ENCODE results near the gene LAP3. TPM values are rescaled to one million over a fixed set of nuclear protein-coding genes. Genes with fewer than 3 reads are reported as not detected.
"Not testable (repeated sequence)": the region's sequence is repeated elsewhere in the genome, so short reads cannot be mapped to it uniquely, and the experiment has no call there.

Gene LAP3
- total and polyA plus RNA-seq, 8 donors: 46.4 to 152 (median 90.8) TPM

- Histone ChIP-seq H3K4me1 (no peaks in the 10 kb centered on the region), H3K27me3 (no peaks in the 10 kb centered on the region), H3K36me3 (no peaks in the 10 kb centered on the region), H3K4me3 (no peak overlapping the region), H3K27ac (no peak overlapping the region), H3K9me3 (no peaks in the 10 kb centered on the region)
- intact Hi-C loops (cut with DNase I; ENCODE audit: low total_unique reads): no loop called here
- no peak for DNase-seq
- WGBS, 5 donors: 71 to 86% (median 81%) methylated on average over 4 of the region's 4 CpGs
- TF ChIP-seq EP300 (IDR thresholded peaks at IDR 0.05) (no peak), POLR2AphosphoS5 (IDR thresholded peaks at IDR 0.05) (no peak), CTCF (IDR thresholded peaks at IDR 0.05) (no peak), POLR2A (IDR thresholded peaks at IDR 0.05) (no peak)
Observed at GRCh38 chr4:17535242-17535641, 41.8 kb upstream of the LAP3 start.

DNA sequence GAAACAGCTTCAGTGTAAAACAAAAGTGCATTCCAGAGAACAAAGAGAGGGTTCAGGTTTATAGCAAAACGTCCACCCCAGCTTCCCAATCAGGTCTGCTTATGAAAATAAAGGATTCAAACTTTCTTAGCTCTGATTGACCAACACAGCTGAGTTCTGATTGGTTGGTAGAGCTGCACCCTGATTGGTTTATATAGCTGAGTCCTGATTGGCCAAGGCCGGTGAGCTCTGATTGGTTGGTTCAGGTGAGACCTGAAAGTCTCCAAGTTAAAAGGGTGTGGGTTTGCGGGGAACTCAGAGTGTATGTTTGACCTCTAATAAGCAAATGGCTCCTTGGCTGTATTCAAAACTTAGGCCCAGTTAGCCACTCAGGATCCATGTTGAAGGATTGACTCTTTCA is 41.1 kb upstream of the LAP3 start:
- no peak for DNase-seq
- Histone ChIP-seq H3K9me3 (no peaks in the 10 kb centered on the region), H3K27me3 (no peaks in the 10 kb centered on the region), H3K27ac (no peak overlapping the region), H3K4me1 (no peaks in the 10 kb centered on the region), H3K4me3 (no peak overlapping the region), H3K36me3 (no peaks in the 10 kb centered on the region)
- intact Hi-C loops (cut with DNase I; ENCODE audit: low total_unique reads): no loop called here
- WGBS, 5 donors: 76 to 82% (median 78%) methylated on average over 3 of the region's 3 CpGs
- TF ChIP-seq POLR2A (IDR thresholded peaks at IDR 0.05) (no peak), CTCF (IDR thresholded peaks at IDR 0.05) (no peak), POLR2AphosphoS5 (IDR thresholded peaks at IDR 0.05) (no peak), EP300 (IDR thresholded peaks at IDR 0.05) (no peak)

GRCh38 chr4:17537060-17537459 is 39.9 kb upstream of the LAP3 start:
- H3K9me3 ChIP-seq; H3K4me3 ChIP-seq; H3K4me1 ChIP-seq; DNase-seq; intact Hi-C loops (cut with DNase I; ENCODE audit: low total_unique reads); H3K27ac ChIP-seq; H3K27me3 ChIP-seq; H3K36me3 ChIP-seq: not testable (repeated sequence)
- 84 to 92% (median 87%) methylated on average over 6 of the region's 6 CpGs for WGBS, 5 donors

DNA sequence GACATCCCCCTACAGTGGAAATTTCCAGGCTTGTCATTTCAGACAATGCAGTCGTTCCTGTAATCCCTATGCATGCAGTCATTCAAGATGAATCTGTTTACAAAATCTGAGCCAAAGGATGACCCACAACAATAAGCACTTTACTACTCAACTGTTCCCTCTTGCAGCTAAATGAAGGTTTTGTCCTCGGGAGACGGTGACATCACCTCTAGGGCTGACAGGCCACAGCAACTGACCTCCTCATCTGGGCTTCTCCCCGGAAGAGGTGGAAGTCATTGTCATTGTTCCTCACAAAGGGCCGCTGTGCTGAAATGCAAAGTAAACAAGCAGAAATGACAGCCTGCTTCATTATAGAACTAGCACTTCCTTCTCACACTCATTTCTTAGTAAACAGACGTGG is 32.8 kb upstream of the LAP3 start:
- WGBS, 5 donors: 10 to 21% (median 13%) methylated on average over 6 of the region's 6 CpGs
- DNase-seq: peak in 1 of 2 donors; percentile 32
- H3K4me3 ChIP-seq: no peak overlapping the region
- H3K27me3 ChIP-seq: no peaks in the 10 kb centered on the region
- intact Hi-C loops (cut with DNase I; ENCODE audit: low total_unique reads): no loop called here
- TF ChIP-seq CTCF (IDR thresholded peaks at IDR 0.05) (no peak), POLR2AphosphoS5 (IDR thresholded peaks at IDR 0.05) (no peak), POLR2A (IDR thresholded peaks at IDR 0.05) (no peak), EP300 (IDR thresholded peaks at IDR 0.05) (no peak)
- H3K4me1 ChIP-seq: no peaks in the 10 kb centered on the region
- H3K9me3 ChIP-seq: no peaks in the 10 kb centered on the region
- H3K36me3 ChIP-seq: no peaks in the 10 kb centered on the region
- no peak overlapping the region for H3K27ac ChIP-seq

GRCh38 chr4:17544831-17545234 is 32.2 kb upstream of the LAP3 start:
- intact Hi-C loops (cut with DNase I; ENCODE audit: low total_unique reads): no loop called here
- 33 to 53% (median 43%) methylated on average over 3 of the region's 3 CpGs for WGBS, 5 donors
- H3K4me3 ChIP-seq: no peak overlapping the region
- H3K9me3 ChIP-seq: no peaks in the 10 kb centered on the region
- no peaks in the 10 kb centered on the region for H3K4me1 ChIP-seq
- TF ChIP-seq CTCF (IDR thresholded peaks at IDR 0.05) (no peak), POLR2A (IDR thresholded peaks at IDR 0.05) (no peak), POLR2AphosphoS5 (IDR thresholded peaks at IDR 0.05) (no peak), EP300 (IDR thresholded peaks at IDR 0.05) (no peak)
- no peaks in the 10 kb centered on the region for H3K27me3 ChIP-seq
- H3K36me3 ChIP-seq: no peaks in the 10 kb centered on the region
- DNase-seq: peak; percentile 27 to 28
- no peak overlapping the region for H3K27ac ChIP-seq
